Fibroblast of peridontal ligament (primary cell): ENCODE measurements around the gene EIF3K.
A peak's percentile ranks its signal among the peaks of the same experiment; 100 is the strongest.

Experiments
- DNase-seq: peaks from one replicate; pipeline ENCODE4 v3.0.0-alpha.2; 2010; ENCODE audit errors: extremely low read depth

EIF3K gene

DNA sequence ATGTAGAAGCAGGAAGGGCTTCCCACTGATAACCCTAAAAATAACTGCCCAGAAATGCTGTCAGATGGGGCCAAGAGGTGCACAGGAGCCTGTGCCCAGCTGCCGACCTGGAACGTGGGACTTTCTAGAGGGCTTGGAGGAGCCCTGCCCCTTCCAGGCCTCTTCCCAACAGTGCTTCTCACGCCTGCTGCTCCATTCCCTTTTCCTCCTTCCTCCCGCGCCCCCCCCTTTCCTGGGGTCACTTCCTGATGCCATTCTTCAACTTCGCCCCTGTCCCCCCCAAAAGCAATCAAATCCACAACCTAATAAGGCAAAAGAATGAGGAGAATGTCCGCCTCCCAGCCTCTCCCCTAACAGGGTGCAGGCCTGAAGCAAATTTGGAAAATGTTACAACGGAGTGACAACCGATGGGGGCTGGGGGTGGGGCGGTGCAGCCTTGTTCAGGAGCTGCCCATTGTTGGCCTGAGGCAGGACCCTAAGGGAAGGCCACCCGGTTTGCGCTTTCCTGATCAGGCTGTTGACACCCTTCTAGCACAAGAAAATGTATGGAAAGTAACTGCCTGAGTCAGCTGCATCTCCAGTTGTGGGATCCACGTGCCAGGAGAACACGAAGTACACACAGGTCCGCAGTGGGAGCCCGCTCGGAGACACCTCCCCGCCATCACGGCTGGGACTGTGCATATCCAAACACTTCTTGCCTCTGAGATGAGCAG, 47.1 kb downstream of the EIF3K start:
- peak; percentile 79 for DNase-seq

DNA sequence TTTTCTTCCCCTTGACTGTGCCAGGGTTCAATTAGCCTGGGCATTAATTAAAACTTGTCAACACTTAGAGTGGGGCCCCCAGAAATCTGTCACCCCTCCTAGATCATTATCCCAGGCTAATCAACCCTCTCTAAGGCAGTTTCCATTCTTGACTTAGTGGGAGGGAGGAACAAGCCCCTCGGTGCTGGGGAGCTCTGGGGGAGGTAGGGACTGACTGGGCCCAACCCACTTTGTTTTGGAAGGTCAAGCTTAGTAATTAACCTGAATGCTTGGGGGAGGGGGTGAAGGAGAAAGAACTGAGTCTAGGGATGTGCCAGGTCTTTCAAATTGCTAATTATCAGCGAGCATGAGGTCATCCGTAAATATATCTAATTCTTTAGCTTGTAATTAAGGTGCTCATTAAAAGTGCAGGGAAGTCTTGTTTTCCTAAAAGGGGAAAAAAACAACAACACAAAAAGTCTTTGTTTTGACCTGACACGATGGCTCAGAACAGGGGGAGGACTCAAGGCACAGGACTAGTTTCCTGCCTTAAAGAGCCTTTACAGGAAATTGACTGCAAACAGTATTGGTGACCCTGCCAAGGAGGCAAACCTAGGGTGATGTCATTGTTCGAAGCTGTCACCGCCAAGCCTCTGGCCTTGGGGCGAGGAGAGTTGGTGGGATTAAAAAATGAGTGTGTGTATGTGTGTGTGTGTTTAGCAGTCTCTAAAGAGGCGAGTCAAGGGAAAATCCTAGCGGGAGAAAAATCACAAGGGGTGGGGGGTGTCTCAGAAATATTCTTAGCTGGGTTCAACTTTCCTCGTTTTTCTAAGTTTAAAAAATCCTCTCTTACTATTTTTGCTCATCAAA, 47.9 kb downstream of the EIF3K start:
- peak; percentile 75 for DNase-seq

DNA sequence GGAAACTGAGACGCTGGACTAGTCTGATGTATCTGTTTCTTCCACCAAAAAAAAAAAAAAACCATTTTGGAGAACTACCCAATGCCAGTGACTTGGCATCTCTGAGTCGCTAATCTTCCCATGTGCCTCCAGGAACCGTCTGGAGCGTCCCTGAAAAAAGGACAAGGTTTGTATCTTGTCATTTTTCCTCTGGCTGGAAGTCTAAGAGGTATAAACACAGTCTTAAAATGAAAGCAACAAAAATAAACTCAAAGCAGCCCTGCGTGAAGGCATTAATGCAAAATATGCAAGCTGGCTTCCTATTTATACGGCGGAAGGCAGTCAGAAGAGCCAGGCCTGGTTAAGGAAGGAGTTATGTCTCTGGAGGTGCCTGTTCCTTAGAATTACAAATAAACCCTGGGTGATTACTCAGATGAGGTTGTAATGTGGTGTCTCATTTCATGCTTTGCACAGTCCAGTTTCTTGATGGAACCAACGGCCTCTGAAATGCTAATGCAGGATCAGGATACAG, 48.7 kb downstream of the EIF3K start:
- peak; percentile 89 for DNase-seq

DNA sequence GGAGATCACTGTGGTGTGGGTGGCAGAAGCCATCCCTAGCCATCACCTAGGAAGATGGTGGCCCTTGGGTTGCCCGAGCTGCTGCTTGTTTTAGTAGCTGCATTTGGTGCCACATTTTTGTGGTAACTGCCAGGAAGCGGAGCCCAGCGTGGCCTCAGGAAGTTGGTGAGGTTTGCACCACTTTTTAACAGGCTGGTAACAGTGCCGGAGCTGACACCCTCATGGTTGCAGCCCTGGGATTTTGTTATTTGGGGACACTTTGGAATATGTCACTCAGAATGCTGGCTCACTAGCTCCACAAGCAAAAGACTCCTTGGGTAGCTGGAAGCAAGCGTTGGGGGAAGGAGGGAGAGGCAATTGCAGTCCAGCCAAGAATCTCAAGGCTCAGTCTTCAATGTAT, 50.6 kb downstream of the EIF3K start:
- DNase-seq: no peak

DNA sequence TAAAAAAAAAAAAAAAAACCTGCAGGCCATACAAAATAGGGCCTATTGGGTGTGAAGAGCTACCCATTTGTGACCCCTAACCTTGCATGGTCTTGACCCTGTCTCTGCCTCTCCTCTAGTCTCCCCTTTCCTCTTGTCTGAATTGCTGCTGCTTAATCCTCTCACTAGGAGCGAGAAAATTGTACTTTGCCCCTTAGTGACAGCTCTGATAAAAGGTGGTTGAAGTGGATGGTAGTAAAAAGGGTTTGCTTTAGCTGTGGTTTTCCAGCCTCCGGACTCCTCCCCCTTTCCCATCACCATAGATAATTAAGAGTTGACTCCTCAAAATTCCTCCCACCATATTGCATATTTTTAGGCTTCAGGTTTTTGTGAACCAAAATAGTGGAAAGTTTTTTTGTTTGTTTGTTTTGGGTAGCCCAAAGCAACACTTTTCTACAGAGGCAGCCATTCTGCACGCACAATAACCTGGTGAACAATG, 52.0 kb downstream of the EIF3K start:
- DNase-seq: no peak

DNA sequence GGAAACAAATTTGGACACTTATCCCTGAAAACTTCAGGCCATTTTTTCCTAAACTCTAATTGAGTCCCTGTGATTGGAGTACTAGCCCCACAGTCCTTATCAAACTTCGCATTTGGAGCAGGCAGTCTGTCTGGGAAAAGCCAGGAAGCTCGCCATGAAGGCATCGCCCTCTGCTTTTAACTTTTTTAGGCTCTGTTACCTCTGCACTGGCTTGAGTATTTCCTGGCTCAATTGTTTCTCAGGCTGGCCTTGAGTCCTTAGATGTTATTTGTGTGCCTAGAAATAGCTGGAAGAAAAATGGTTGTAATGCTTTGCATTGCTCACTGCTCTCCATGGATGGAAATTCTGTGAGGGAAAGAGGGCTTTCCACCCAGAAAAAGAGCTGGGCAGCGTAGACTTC, 52.7 kb downstream of the EIF3K start:
- DNase-seq: no peak

DNA sequence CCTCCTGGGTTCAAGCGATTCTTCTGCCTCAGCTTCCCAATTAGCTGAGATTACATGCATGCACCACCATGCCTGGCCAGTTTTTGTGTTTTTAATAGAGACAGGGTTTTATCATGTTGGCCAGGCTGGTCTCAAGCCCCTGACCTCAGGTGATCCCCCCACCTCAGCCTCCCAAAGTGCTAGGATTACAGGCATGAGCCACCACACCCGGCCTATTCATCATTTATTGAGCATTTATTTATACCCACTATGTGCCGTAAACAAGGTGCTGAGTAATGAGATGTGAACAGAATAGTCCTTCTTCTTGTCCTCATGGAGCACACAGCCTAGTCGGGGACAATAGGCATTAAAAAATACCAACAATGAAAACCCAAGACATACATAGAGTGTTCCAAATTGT, 54.0 kb downstream of the EIF3K start:
- DNase-seq: no peak

DNA sequence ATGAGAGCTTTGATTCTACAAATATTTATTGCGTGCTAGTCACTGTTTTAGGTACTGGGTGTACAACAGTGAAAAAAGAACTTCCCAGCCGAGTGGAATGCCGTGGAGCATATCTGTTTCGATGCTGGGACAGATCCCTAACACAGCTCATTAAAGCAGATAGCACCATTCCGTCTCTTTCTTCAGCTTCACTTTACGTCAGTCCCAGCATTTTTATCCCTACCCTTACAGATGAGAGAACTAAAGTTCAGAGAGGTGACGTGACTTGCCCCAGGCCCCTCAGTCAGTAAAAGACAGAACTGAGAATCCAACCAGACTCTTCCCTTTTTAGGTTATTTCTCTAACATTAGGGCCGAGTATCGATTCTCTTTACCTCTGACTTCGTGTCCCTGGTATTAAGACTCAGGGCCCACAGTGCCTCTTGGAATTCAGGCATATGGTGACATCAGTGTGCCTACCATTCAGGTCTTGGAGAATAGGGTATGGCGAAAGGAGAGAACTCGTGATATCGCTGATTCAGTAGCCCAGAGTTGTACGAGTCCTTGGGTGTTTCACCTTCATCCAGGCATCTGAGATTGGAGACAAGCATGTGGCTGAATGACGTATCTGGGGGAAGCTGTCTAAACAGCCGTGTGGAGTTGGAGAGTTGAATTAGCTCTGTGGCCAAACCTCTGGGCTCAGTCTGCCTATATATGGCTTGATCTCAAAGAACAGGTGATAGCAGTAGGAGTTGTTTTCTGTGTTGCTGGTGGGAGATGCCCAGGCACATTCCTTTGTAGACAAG, 55.6 kb downstream of the EIF3K start:
- DNase-seq: no peak

DNA sequence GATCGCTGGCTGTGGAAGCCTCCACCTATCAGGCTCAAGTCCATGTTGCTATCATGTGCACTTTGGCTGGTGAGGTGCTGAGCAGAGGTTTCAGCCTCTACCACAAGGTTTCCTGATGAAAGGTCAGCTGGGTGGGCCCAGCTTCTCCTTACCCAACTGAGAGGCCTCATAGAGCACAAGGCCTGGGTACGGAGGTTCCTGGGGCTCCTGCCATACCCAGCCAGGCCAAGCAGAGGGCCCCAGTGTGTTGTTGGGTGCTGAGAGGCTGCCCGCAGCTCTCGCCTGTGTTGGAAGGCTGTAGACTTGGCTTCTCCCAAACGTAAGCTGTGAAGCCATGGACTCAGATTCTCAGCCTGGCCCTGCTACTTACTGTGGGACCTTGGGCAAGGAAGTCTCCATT, 56.6 kb downstream of the EIF3K start:
- DNase-seq: no peak

DNA sequence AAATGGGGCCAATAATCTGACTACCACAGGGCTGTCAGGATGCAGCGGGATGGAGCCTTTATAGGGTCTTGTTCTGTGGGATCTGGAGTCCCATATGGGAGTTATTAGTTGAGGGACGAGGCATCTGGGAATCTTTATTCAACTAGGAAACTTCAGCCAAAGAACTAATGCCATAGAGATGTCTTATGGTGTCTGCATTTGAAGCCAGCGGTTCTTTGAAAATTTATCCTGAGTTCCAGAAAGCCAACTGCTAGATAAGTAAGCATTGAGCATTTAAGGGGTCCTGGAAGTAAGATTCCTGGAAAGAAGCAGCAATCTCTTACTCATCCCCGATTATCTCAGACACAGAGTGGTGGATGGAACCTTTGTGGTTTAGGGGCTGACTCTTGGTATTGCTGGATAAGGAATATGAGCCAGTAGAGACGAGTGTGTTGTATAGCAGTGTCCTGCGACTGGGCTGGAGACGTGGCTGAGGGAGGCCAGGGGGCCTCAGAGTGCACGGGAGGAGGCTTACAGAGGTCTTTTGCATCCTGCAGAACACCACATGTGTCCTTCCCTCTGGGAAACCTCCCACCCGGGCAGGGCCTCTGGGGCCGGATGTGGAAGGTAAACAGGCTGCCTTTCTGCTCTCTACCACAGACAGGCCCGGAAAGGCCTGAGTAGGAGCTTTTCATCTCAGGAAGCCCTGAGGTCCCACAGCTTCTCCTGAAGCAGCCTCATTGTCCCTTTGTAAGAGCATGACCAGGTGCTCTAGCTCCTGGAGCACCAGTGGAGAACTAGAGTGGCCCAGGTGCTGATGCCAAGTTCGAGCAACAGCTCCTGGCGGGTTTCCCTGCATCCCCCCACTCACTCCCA, 57.3 kb downstream of the EIF3K start:
- no peak for DNase-seq

DNA sequence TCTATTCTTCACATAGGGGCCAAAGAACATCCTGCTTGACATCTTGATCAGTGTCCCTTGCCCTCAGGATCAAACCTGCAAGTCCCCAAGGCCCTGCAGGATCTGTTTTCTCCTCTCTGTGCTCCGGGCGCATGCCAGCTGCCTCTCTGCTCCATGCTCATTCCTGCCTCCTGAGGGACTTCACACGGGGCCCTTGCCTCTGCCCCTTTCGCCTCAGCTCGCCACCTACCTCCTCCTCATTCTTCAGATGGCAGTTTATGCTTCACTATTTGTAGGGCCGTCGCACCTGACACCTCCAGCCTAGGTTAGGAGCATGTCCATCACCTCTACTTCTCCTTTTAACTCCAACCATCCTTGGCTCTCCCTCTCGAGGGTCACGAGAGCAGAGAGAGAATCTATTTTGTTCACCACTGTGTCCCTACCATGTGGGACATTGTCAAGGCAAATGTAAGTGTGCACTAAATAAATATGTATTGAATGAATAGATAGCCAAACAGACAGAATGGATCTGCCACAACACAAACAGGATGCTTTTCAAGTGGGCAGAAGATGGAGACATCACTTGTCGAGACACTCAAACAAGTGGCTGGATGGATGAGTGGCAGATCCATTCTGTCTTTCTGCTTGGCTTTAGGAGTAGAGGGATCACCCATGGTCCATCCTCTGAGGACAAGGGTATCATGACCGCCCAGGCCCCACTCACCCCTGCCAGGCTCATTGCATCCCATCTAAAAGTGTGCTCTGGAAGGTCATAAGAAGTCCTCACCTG, 58.1 kb downstream of the EIF3K start:
- no peak for DNase-seq

DNA sequence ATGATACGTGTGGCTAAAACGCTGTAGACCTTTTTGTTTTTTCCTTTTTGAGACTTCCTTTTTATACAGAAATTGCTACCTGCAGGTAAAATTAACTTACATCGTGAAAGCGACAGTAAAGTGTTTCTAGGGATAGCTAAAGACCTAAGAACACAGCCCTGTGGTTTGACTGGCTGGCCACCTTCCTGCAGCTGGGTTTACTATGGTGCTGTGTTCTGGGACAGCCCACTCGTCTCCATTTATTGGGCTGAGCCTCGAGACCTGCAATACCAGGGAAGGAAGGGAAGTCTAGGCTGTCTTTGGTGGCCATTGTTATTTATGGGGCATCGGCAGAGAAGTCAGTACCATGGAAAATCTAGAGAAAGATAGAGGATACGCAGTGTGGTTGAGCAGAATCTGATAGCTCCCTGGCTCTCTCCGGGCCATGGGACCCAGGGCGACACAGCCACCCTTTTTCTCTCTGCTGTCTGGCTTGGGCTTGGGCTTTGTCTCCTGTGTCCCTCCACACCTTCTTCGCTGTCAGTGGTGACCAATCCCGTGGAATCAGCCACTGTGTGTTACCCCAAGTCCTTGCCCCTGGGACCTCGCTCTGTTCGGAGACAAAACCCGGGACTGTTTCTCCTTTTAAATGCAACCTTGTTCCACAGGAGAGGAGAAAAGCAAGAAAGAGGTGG, 59.4 kb downstream of the EIF3K start:
- no peak for DNase-seq

DNA sequence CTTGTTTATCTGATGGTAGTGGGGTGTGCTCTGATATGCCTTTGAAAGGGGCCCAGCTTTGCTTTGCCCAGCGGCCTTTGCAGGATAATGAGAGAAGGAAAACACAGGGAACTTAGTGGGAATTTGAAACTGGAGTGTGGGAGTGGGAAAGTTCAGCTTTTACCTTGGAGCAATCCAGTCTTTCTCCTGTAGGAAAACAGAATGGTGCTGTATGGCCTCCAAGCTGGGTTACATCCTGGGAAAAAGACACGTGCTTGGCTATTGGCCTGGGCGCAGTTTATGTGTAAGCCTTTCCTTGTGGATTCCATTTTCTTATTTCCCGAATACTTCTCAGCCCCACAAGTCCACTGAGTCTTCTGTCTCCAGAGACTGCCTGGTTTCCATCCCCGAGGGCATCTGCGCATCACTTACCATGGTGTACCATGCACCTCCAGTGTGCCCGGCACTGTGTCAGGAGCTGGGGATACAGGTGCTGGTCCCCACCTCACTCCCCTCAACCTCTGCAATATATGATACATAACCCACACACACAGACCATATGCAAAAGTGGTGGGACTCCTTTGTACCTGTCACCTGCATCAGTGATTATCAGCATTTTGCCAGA, 60.0 kb downstream of the EIF3K start:
- DNase-seq: no peak

DNA sequence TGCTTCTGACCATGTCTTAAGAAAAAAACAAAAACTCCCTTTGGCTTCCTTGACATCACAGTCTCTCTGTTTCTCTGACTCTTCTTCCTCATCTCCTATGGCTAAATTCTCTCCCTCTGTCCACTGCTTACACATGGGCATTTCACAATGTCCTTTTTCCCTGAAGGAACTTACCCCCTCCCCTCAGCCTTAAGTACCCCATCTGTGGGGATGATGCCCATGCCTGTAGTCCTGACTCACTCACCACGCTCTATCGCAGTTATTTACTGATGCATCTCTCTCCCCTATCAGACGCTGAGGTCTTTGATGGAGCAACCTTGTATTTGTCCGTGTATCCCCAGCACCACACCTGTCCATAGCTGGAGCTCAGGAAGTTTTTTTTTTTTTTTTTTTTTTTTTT, 60.9 kb downstream of the EIF3K start:
- DNase-seq: no peak

DNA sequence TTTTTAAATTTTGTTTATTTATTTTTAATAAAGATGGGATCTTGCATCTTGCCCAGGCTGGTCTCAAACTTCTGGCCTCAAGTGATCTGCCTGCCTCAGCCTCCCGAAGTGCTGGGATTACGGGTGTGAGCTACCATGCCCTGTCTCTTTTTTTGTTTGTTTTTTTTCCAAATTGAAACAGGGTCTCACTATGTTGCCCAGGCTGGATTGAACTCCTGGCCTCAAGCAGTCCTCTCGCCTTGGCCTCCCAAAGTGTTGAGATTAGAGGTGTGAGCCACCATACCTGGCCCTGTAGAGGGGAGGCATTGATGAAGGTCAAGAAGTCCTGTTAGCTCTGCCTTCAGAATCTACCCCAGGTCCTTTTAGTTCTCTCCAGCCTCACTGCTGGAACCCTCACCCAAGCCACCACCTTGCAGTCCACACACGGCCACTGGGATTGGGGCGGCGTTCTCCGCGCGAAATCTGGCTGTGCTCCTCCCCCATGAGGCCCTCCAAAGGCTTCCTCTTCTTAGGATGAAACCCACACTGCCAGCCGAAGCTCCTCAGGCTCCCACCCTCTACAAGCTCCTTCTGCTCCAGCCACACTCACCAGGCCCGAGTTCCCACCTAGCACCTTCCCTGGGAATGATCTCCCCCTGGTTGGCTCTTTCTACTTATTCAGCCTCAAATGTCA, 63.3 kb downstream of the EIF3K start:
- DNase-seq: no peak

DNA sequence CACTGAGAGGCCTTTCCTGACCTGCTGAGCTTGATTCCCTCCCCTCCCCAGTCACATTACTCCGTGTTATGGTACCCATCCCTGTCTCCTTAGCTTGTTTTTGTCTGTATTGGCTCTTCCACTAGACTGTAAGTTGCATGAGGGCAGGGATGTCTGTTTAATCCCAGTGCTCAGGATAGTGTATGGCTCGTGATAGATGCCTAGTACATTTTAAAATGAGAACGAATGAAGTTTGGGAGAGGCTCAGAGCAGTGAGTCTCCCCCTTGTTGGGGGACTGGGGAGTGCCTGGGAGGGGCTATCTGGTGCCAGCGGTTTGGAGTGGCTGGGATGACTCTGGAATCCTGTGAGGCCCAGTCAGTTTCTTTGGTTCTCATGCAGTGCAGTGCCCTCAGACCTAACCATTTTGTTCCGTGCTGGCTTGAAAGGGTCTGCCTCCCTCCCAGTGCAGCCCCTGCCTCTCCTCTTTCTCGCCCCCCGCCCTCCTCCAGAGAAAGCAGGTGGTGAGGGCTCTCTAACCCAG, 63.9 kb downstream of the EIF3K start:
- no peak for DNase-seq

DNA sequence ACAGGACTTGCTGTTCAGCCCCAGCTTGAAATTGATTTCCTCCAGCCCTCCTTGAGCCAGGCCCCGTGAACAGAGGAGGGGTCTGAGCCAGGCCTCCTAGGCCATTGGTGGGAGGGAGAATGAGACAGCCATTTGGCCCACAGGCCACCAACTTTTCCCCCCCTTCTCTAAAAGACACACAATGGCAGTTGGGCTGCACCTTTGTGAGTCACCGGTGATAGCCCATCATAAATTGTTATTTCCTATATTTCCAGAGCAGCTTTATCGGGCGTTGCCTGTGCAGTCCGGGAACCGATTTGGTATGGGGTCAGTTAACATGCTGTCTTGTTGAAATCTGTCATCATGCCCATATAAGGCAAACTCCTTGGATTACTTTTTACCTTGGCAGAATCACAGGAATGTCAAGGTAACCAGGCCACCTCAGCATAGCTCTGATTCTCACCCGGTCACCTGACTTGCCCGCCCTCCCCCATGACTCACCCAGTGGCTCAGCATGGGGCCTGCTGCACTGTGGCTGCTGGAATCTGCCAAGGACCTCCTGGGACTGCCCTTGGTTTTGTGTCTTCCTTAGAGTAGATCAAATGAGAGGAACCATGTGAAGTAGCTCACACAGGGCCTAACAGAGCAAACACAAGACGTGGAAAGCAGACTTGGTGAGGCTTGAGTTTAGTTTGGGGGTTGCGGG, 64.5 kb downstream of the EIF3K start:
- peak; percentile 82 for DNase-seq
